ENCODE measurements around the gene NYAP1. TPM values are rescaled to one million over a fixed set of nuclear protein-coding genes. Genes with fewer than 3 reads are reported as not detected.
"Not testable (repeated sequence)": the region's sequence is repeated elsewhere in the genome, so short reads cannot be mapped to it uniquely, and the experiment has no call there.

Gene NYAP1
- polyA plus RNA-seq, 4 donors, result 1.8 to 3.7 (median 2.5) TPM

DNA sequence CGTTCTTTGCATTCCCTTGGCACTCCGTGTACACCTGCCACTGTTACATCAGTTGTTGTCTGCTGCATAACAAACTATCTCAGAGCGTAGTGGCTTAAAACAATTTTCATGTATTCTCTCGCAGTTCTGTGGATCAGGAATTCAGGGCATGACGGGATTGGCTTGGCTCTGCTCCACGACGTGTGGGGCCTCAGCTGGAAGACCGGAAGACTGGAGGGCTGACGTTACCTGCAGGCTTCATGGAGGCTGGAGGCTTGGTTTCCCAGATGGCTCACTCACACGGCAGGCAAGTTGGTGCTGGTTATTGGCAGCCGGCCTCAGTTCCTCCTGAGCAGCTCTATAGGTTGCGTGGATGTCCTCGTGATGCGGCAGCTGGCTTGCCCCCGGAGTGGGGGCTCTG lies 25.5 kb downstream of the NYAP1 start:
- no peak for DNase-seq (ENCODE audit: low read depth in 4 of 4, low spot score in 2 of 4)

DNA sequence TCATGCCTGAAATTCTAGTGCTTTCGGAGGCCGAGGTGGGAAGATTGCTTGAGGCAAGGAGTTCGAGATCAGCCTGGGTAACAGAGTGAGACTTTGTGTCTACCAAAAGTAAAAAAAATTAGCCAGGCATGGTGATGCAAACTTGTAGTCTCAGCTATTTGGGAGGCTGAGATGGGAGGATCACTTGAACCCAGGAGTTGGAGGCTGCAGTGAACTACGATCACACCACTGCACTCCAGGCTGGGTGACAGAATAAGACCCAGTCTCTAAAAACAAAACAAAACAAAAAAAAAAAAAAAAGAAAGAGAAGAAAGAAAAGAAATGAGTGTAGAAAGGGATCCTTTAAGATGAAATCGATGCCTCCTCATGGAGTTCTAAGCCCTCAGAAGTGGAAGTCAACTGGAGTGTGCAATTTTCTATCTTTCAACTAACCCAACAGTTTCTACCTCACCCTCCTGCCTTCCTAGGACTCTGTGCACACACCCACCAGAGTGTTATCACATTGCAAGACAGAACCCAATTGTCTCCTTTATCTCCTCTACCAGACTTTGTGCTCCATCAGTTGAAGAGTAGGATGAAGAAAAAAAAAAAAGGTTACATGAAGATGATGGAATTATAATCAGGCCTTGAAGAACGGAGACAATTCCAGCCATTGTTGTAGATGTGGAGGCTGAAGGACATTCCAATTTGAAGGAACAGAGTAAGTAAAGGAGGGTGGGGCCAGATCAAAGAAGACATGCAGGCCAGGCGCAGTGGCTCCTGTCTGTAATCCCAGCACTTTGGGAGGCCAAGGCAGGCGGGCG lies 26.9 kb downstream of the NYAP1 start:
- DNase-seq (ENCODE audit: low read depth in 4 of 4, low spot score in 2 of 4), result no peak

DNA sequence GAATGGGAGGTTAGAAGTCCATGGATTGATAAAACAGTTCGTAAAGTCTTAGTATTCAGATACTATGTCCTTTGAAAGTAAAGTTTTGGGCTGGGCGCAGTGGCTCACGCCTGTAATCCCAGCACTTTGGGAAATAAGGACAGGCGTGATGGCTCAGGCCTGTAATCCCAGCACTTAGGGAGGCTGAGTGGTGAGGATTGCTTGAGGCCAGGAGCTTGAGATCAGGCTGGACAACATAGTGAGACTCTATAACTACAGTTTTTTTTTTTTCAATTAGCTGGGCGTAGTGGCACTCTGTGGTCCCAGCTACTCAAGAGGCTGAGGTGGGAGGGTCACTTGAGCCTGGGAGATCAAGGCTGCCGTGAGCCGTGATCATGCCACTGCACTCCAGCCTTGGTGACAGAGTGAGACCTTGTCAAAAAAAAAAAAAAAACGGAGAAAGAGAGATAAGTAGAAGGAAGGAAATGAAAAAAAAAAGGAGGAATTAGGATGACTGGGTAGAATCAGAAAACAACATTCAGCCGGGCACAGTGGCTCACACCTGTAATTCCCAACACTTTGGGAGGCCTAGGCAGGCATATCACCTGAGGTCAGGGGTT lies 29.6 kb downstream of the NYAP1 start:
- DNase-seq (ENCODE audit: low read depth in 4 of 4, low spot score in 2 of 4), result no peak

GRCh38 chr7:100515072-100515532 lies 31.4 kb downstream of the NYAP1 start:
- DNase-seq (ENCODE audit: low read depth in 4 of 4, low spot score in 2 of 4), result no peak

DNA sequence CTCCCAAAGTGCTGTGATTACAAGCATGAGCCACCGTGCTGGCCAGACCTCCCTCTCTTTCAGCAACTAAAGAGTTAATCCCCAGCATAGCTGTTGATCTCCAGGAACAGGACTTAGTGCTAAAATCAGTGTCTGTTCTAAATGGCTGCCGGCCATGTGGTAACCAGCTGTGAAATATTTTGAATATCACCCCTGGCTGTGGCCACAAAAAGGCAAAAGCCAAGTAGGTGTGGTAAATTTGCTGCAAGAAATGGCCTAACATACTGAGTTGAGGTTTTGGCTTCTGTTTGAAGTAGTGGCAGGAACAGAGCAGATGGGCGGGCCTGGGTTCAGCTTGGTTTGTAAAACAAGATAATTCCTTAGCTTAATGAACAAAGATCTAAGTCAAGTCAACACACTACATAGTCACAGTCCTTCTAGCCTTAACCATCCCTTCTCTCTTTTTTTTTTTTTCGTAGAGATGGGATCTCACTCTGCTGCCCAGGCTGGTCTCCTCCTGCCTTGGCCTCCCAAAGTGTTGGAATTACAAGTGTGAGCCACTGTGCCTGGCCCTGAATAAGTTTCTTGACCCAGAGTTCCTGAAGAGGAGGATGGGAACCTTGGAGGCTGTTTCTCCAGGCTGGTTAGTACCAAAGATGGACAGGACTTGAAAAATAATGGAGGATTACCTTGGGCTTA lies 32.5 kb downstream of the NYAP1 start:
- DNase-seq (ENCODE audit: low read depth in 4 of 4, low spot score in 2 of 4), result no peak

DNA sequence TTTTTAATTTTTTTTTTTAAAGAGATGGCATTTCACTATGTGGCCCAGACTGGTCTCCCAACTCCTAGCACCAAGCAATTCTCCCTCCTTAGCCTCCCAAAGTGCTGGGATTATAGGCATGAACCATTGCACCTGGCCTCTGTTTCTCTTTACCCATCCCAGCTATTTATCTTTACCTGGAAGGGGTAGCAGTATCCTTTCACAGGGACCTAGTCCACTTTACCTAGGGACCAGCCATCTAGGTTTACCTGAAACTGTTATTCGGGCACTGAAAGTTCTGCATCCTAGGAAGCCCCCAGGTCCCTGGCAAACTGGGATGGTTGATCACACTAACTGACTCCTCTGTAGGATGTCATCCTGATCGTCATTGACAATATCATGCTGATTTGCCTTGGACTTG lies 33.6 kb downstream of the NYAP1 start:
- DNase-seq (ENCODE audit: low read depth in 4 of 4, low spot score in 2 of 4), result no peak

GRCh38 chr7:100519580-100519979 lies 35.9 kb downstream of the NYAP1 start:
- no peak for DNase-seq (ENCODE audit: low read depth in 4 of 4, low spot score in 2 of 4)

- DNase-seq (ENCODE audit: low read depth in 4 of 4, low spot score in 2 of 4), result no peak
Measured at GRCh38 chr7:100520138-100520537, 36.4 kb downstream of the NYAP1 start.

DNA sequence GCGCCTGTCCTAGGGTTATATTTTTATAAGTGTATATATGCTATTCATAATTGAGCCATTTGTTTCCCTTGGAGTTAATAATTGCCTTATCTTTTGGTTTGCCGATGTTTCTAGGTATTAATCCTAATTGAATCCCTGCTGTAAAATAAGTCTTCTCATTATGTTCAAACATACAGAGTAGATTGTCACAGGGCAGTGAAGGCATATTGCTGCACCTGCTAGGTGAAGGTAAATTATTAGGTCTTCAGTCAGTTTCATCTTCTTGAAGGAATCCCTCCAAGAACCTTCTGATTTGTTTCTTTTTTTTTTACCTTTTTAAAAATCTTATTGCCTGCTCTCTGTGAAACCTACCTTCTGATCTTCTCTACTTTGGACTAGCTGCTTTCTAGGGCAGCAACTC lies 37.3 kb downstream of the NYAP1 start:
- DNase-seq (ENCODE audit: low read depth in 4 of 4, low spot score in 2 of 4), result no peak

DNA sequence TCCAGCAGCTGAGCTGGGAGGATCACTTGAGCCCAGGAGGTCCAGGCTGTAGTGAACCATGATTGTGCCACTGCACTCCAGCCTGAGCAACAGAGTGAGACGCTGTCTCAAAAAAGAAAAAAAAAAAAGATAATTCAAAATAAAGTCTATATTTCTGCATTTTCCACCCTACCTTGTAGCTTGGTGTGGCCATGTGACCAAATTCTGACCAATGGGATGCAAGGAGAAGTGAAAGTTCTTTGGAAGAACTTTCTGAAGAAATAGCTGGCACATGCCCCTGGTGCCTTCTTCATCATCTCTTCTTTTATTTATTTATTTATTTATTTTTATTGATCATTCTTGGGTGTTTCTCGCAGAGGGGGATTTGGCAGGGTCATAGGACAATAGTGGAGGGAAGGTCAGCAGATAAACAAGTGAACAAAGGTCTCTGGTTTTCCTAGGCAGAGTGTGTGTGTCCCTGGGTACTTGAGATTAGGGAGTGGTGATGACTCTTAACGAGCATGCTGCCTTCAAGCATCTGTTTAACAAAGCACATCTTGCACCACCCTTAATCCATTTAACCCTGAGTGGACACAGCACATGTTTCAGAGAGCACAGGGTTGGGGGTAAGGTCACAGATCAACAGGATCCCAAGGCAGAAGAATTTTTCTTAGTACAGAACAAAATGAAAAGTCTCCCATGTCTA lies 38.3 kb downstream of the NYAP1 start:
- not testable (repeated sequence) for DNase-seq (ENCODE audit: low read depth in 4 of 4, low spot score in 2 of 4)

DNA sequence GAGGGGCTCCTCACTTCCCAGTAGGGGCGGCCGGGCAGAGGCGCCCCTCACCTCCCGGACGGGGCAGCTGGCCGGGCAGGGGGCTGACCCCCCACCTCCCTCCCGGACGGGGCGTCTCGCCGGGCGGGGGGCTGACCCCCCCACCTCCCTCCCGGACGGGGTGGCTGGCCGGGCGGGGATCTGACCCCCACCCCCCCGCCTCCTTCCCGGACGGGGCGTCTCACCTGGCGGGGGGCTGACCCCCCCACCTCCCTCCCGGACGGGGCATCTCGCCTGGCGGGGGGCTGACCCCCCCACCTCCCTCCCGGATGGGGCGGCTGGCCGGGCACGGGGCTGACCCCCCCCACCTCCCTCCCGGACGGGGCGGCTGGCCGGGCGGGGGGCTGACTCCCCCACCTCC lies 39.5 kb downstream of the NYAP1 start:
- DNase-seq (ENCODE audit: low read depth in 4 of 4, low spot score in 2 of 4), result not testable (repeated sequence)

- DNase-seq (ENCODE audit: low read depth in 4 of 4, low spot score in 2 of 4), result not testable (repeated sequence)
Measured at GRCh38 chr7:100528108-100528866, 44.6 kb downstream of the NYAP1 start.

GRCh38 chr7:100532165-100533022 lies 48.7 kb downstream of the NYAP1 start:
- DNase-seq (ENCODE audit: low read depth in 4 of 4, low spot score in 2 of 4), result no peak

DNA sequence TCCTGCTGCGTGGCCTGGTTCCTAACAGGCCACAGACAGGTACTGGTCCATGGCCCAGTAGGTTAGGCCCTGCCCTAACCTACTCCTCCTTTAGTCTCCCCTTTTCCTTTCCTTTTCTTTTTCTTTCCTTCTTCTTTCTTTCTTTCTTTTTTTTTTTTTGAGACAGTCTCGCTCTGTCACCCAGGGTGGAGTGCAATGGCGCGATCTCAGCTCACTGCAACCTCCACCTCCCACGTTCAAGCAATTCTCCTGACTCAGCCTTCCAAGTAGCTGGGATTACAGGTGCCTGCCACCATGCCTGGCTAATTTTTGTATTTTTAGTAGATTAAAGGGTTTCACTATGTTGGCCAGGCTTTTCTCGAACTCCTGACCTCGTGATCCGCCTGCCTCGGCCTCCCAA lies 52.3 kb downstream of the NYAP1 start:
- DNase-seq (ENCODE audit: low read depth in 4 of 4, low spot score in 2 of 4), result not testable (repeated sequence)

DNA sequence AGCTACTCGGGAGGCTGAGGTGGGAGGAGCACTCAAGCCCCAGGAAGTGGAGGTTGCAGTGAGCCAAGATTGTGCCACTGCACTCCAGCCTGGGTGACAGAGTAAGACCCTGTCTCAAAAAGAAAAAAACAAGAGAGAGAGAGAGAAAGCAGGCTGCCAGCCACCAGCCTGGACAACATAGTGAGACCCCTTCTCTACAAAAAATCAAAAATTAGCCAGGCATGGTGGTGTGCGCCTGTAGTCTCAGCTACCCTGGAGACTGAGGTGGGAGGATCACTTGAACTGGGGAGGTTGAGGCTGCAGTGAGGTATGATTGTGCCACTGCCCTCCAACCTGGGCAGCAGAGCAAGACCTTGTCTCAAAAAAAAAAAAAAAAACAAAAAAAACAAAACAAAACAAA lies 53.0 kb downstream of the NYAP1 start:
- not testable (repeated sequence) for DNase-seq (ENCODE audit: low read depth in 4 of 4, low spot score in 2 of 4)

DNA sequence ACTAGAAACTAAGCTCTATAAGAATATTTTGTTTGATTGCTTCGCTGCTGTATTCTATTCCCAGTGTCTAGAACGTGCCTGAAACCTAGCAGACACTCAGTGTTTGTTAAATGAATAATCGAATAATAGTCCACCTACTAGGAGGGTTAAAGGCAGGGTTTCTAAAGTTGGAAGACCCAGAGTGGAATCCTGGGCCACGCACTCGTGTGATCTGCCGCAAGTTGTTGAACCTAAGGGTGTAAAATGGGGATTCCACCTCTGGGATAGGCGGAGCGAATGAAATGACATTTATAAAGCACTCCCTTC lies 54.6 kb downstream of the NYAP1 start:
- DNase-seq (ENCODE audit: low read depth in 4 of 4, low spot score in 2 of 4), result no peak

DNA sequence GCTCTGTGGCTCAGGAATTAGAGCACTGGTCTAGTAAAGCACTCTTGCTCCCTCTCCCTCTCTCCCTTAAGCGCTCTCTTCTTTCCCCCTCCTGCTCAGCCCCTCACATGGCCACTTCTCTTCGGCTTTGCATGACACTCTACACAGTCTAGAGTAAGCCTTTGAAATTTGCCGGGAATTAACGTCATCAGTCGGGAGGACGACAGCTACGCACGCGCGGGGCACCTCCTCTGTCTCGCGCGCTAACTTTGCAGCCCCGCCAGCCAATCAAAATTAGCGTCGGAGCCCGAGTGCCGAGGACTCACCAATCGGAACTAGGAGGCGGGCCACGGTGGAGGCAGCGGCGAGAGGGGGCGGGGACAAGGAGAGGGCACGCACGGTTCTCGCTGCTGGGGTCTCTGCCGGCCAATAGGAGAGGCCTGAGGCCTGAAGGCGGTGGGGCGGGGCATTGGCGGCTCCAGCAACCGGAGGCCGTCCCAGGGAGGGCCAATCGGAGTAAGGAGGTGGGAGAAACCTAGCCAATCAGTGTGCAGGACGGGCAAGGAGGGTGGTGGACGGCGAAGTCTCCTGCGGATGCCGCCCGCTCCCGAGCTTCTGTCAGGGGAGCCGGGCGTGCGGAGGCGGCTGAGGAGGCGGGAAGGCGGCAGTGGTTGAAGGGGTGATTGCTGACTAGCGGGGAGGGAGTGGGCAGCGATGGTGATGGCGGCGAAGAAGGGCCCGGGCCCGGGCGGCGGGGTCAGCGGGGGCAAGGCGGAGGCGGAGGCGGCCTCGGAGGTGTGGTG lies 55.1 kb downstream of the NYAP1 start, which contains the start of gene AGFG2:
AGFG2 (plus strand) TSS at position 550 of the 782 bp plus-strand sequence; CDS start at position 694, 144 bp downstream.
- DNase-seq (ENCODE audit: low read depth in 4 of 4, low spot score in 2 of 4), result peak; percentile 93 to 99 (median 98)

DNA sequence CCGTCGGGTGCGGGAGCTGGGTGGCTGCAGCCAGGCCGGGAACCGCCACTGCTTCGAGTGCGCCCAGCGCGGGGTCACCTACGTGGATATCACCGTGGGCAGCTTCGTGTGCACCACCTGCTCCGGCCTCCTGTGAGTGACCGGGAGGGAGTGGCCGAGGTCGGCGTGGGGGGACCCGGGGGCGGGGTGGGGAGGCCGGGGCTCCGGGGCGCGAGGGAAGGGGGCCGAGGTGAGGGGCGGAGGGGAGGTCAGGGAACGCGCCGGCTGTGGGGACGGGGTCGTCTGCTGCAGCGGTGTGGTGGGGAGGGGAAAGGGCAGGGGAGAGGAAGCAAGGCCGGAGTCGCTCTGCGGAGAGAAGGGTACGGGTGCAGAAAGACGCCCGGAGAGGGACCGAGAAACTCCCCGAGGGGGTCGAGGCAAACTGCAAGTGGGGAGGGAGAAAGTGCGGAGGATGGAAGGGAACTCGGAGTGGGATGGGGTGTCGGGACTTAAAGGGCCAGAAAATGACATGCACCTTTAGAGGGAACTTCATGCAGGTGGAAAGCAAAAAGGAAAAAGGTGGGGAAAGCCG lies 55.8 kb downstream of the NYAP1 start:
- DNase-seq (ENCODE audit: low read depth in 4 of 4, low spot score in 2 of 4), result no peak
